H1 (cell line): ENCODE measurements around the gene MYDGF. TPM values are rescaled to one million over a fixed set of nuclear protein-coding genes. Genes with fewer than 3 reads are reported as not detected.

ENCODE experiments used
- CHD7 ChIP-seq: fragments of 300-600 bp; sonication (generic); IDR thresholded peaks from 2 replicates; pipeline ENCODE4 v1.7.1; 2012; ENCODE audit warnings: low read length, moderate library complexity, mild to moderate bottlenecking, inconsistent platforms; ENCODE audit not compliant: insufficient replicate concordance
- GABPA ChIP-seq: IDR thresholded peaks from 2 replicates; pipeline ENCODE4 v1.6.1; 2011; ENCODE audit warnings: mild to moderate bottlenecking, low read length, moderate library complexity, borderline replicate concordance; ENCODE audit not compliant: insufficient read depth
- HDAC6 ChIP-seq: IDR thresholded peaks from one replicate; pipeline ENCODE4 v1.7.1; 2012; ENCODE audit warnings: low read depth, mild to moderate bottlenecking, inconsistent platforms, low read length, moderate library complexity
- RBBP5 ChIP-seq: IDR thresholded peaks from 2 replicates; pipeline ENCODE4 v1.7.1; 2012; ENCODE audit warnings: low read depth, mild to moderate bottlenecking, inconsistent platforms, low read length, moderate library complexity, borderline replicate concordance
- SIX5 ChIP-seq: IDR thresholded peaks from 2 replicates; pipeline ENCODE4 v1.6.1; 2011; ENCODE audit warnings: mild to moderate bottlenecking, low read depth, low read length
- SRF ChIP-seq: IDR thresholded peaks from 2 replicates; pipeline ENCODE4 v1.6.1; 2011; ENCODE audit warnings: mild to moderate bottlenecking, low read depth, low read length, moderate library complexity
- TAF7 ChIP-seq: optimal IDR thresholded peaks from 2 replicates; pipeline ENCODE3; 2011; ENCODE audit warnings: low read depth, mild to moderate bottlenecking, inconsistent platforms, low read length, moderate library complexity, borderline replicate concordance
- TEAD4 ChIP-seq: IDR thresholded peaks from 2 replicates; pipeline ENCODE4 v1.6.1; 2012; ENCODE audit warnings: low read depth, low read length, inconsistent platforms, mixed read lengths
- polyA plus RNA-seq, 7 experiments: library from polyadenylated mRNA; depleted of rRNA in 3 of 7; stranded (reverse) in 5 of 7; unstranded in 2 of 7; fragments of >200 nt in 5 of 7; fragments of 200-250 nt in 2 of 7; gene quantifications; 1 replicate in 5 of 7; 2 replicates in 1 of 7; 4 replicates in 1 of 7; pipeline versions ENCODE4 v1.2.1 to v1.2.3, GENCODE V29; 2011 to 2013; ENCODE audit warnings: missing spikeins in 2 of 7, mixed read lengths in 2 of 7
- total RNA-seq: library from RNA; stranded (reverse); fragmentation: NEBNext Ultra II Directional; extraction: Animal tissue kit (Norgen Biotek cat#: 25700); gene quantifications from 2 replicates; pipeline ENCODE4 v1.2.1, GENCODE V29; 2021

MYDGF gene
- total and polyA plus RNA-seq, 2 of the 8 experiments (the other 6 are each of a cell fraction or from before 2014, with no cell fraction given), result 40.6 to 51.1 TPM

- TF ChIP-seq CHD7, result no peak
- TF ChIP-seq SRF, result no peak
- TF ChIP-seq GABPA, result no peak
- no peak for TF ChIP-seq SIX5
- TF ChIP-seq RBBP5, result no peak
- no peak for TF ChIP-seq TAF7
- TF ChIP-seq TEAD4, result no peak
- no peak for TF ChIP-seq HDAC6
Observed at GRCh38 chr19:4653793-4654436, 16.2 kb downstream of the MYDGF start (continued).
